ENCODE data around the gene PRPH2. TPM values are rescaled to one million over a fixed set of nuclear protein-coding genes. Genes with fewer than 3 reads are reported as not detected.

PRPH2 gene
- total and polyA plus RNA-seq, 2 of the 13 experiments (the other 11 are each of a cell fraction or from before 2014, with no cell fraction given), result 0.03 to 0.04 TPM

GRCh38 chr6:42746463-42747391 lies 24.3 kb upstream of the PRPH2 start (continued):
- TF ChIP-seq ZNF512B (CRISPR knock-in tag; IDR thresholded peaks at IDR 0.05; ENCODE audit: borderline replicate concordance), result no peak
- no peak for TF ChIP-seq STAG1 (CRISPR knock-in tag; IDR thresholded peaks at IDR 0.05)
- no peak for TF ChIP-seq RELA (CRISPR knock-in tag; IDR thresholded peaks at IDR 0.05)
- peak; percentile 82 for TF ChIP-seq ZNF782 (CRISPR knock-in tag; IDR thresholded peaks at IDR 0.05; ENCODE audit: borderline replicate concordance)
- TF ChIP-seq GMEB2 (CRISPR knock-in tag; IDR thresholded peaks at IDR 0.05; ENCODE audit: low read depth), result no peak
- TF ChIP-seq KLF12 (CRISPR knock-in tag; IDR thresholded peaks at IDR 0.05; ENCODE audit: borderline replicate concordance), result peak; percentile 84; the same call in 1 of the 2 replicates
- no peak for TF ChIP-seq ZNF75D (CRISPR knock-in tag; IDR thresholded peaks at IDR 0.05; ENCODE audit: borderline replicate concordance)
- no peak for TF ChIP-seq ELF4 (CRISPR knock-in tag; IDR thresholded peaks at IDR 0.05; ENCODE audit: borderline replicate concordance)
- no peak for TF ChIP-seq USF2 (IDR thresholded peaks at IDR 0.05; ENCODE audit: low read depth, low read length)
- TF ChIP-seq USF2 (CRISPR knock-in tag; IDR thresholded peaks at IDR 0.05; ENCODE audit: borderline replicate concordance), result no peak; the same call in 1 of the 2 replicates
- TF ChIP-seq CBX2 (IDR thresholded peaks at IDR 0.05; ENCODE audit: low read depth, low read length), result no peak
- TF ChIP-seq CBX2 (CRISPR knock-in tag; IDR thresholded peaks at IDR 0.05; ENCODE audit: low read depth), result no peak
- TF ChIP-seq ZNF431 (CRISPR knock-in tag; IDR thresholded peaks at IDR 0.05; ENCODE audit: borderline replicate concordance, low read depth), result peak; percentile 69; the same call in 1 of the 2 replicates
- no peak for TF ChIP-seq PAWR (CRISPR knock-in tag; IDR thresholded peaks at IDR 0.05; ENCODE audit: borderline replicate concordance)
- peak; percentile 11; the same call in 1 of the 2 replicates for TF ChIP-seq ZNF20 (CRISPR knock-in tag; IDR thresholded peaks at IDR 0.05)
- peak; percentile 64; the same call in 1 of the 2 replicates for TF ChIP-seq ZFX (CRISPR knock-in tag; IDR thresholded peaks at IDR 0.05; ENCODE audit: low read depth)
- TF ChIP-seq ZNF354B (CRISPR knock-in tag; IDR thresholded peaks at IDR 0.05), result peak; percentile 90; the same call in 1 of the 2 replicates
- peak; percentile 86; the same call in 1 of the 2 replicates for TF ChIP-seq CCDC6 (CRISPR knock-in tag; IDR thresholded peaks at IDR 0.05)
- peak; percentile 79 for TF ChIP-seq ZNF574 (CRISPR knock-in tag; IDR thresholded peaks at IDR 0.05)
